HUES64 (cell line): ENCODE data around the gene GSK3B.
"Not testable (repeated sequence)": the region's sequence is repeated elsewhere in the genome, so short reads cannot be mapped to it uniquely, and the experiment has no call there.

Experiments
- H3K27ac ChIP-seq: 2 replicates; pipeline ENCODE4 v1.7.0; 2013; ENCODE audit warnings: low read depth, low read length, inconsistent platforms
- H3K27me3 ChIP-seq: 2 replicates; pipeline ENCODE4 v1.6.1; 2013; ENCODE audit warnings: mild to moderate bottlenecking, low read length; ENCODE audit not compliant: insufficient read depth
- H3K36me3 ChIP-seq: 2 replicates; pipeline ENCODE4 v1.6.1; 2013; ENCODE audit warnings: mild to moderate bottlenecking, low read length; ENCODE audit not compliant: insufficient read depth
- H3K4me1 ChIP-seq: 2 replicates; pipeline ENCODE4 v1.6.1; 2013; ENCODE audit warnings: mild to moderate bottlenecking, low read length, moderate library complexity; ENCODE audit not compliant: insufficient read depth
- H3K4me3 ChIP-seq: 2 replicates; pipeline ENCODE4 v1.5.1; 2013; ENCODE audit warnings: mild to moderate bottlenecking, low read length, moderate library complexity
- H3K9ac ChIP-seq: 2 replicates; pipeline ENCODE4 v1.6.1; 2013; ENCODE audit warnings: mild to moderate bottlenecking, low read depth, low read length
- H3K9me3 ChIP-seq: 2 replicates; pipeline ENCODE4 v1.6.1; 2013; ENCODE audit warnings: low read depth, low read length; ENCODE audit not compliant: insufficient read depth
- WGBS: fragments of 150-250, 120-280 bp; methylation state at CpG from one replicate; pipeline ENCODE4 v1.1.7; 2013; ENCODE audit warnings: missing lambda C conversion rate; 5-methylcytosine and 5-hydroxymethylcytosine counted together

GSK3B gene

GRCh38 chr3:120072867-120073525 lies 21.3 kb downstream of the GSK3B start:
- 93% methylated on average over 3 of the region's 3 CpGs for WGBS
- Histone ChIP-seq H3K9ac (no peak overlapping the region), H3K9me3 (no peaks in the 10 kb centered on the region), H3K27me3 (no peaks in the 10 kb centered on the region), H3K4me3 (no peak overlapping the region), H3K4me1 (peaks cover 10% of the 10 kb centered on the region; the same call in 1 of the 2 replicates), H3K27ac (no peak overlapping the region), H3K36me3 (peaks cover 5% of the 10 kb centered on the region; the same call in 1 of the 2 replicates)

- Histone ChIP-seq H3K4me3 (no peak overlapping the region), H3K27ac (no peak overlapping the region), H3K27me3 (no peaks in the 10 kb centered on the region), H3K36me3 (no peaks in the 10 kb centered on the region), H3K9me3 (no peaks in the 10 kb centered on the region), H3K9ac (no peak overlapping the region), H3K4me1 (peaks cover 14% of the 10 kb centered on the region; the same call in 1 of the 2 replicates)
- 71% methylated on average over 6 of the region's 6 CpGs for WGBS
These were observed 23.0 kb downstream of the GSK3B start for GRCh38 chr3:120071259-120071658.

GRCh38 chr3:120070263-120070981 lies 23.8 kb downstream of the GSK3B start:
- no peaks in the 10 kb centered on the region for H3K27me3 ChIP-seq
- H3K36me3 ChIP-seq, result no peaks in the 10 kb centered on the region
- H3K9me3 ChIP-seq, result no peaks in the 10 kb centered on the region
- WGBS, result 93% methylated on average over 3 of the region's 4 CpGs
- peaks cover 14% of the 10 kb centered on the region; the same call in 1 of the 2 replicates for H3K4me1 ChIP-seq
- H3K4me3 ChIP-seq, result no peak overlapping the region
- no peak overlapping the region for H3K9ac ChIP-seq
- no peak overlapping the region for H3K27ac ChIP-seq

GRCh38 chr3:120067083-120067482 lies 27.2 kb downstream of the GSK3B start:
- no peaks in the 10 kb centered on the region for H3K9me3 ChIP-seq
- H3K4me1 ChIP-seq, result peaks cover 14% of the 10 kb centered on the region; the same call in 1 of the 2 replicates
- no peak overlapping the region for H3K27ac ChIP-seq
- WGBS, result 96% methylated on average over 2 of the region's 3 CpGs
- H3K36me3 ChIP-seq, result no peaks in the 10 kb centered on the region
- H3K4me3 ChIP-seq, result no peak overlapping the region
- H3K9ac ChIP-seq, result no peak overlapping the region
- no peaks in the 10 kb centered on the region for H3K27me3 ChIP-seq

- Histone ChIP-seq H3K4me3 (no peak overlapping the region), H3K36me3 (no peaks in the 10 kb centered on the region), H3K4me1 (peaks cover 14% of the 10 kb centered on the region; the same call in 1 of the 2 replicates), H3K27me3 (no peaks in the 10 kb centered on the region), H3K27ac (no peak overlapping the region), H3K9me3 (no peaks in the 10 kb centered on the region), H3K9ac (no peak overlapping the region)
- WGBS, result 87% methylated on average over 4 of the region's 4 CpGs
These were observed 27.6 kb downstream of the GSK3B start for GRCh38 chr3:120066634-120067033.

GRCh38 chr3:120064641-120065040 lies 29.6 kb downstream of the GSK3B start:
- H3K36me3 ChIP-seq, result no peaks in the 10 kb centered on the region
- WGBS, result 100% methylated on average over 2 of the region's 2 CpGs
- H3K9ac ChIP-seq, result no peak overlapping the region
- H3K4me1 ChIP-seq, result peaks cover 18% of the 10 kb centered on the region
- no peaks in the 10 kb centered on the region for H3K27me3 ChIP-seq
- no peaks in the 10 kb centered on the region for H3K9me3 ChIP-seq
- no peak overlapping the region for H3K4me3 ChIP-seq
- H3K27ac ChIP-seq, result no peak overlapping the region

GRCh38 chr3:120062474-120062873 lies 31.8 kb downstream of the GSK3B start:
- Histone ChIP-seq H3K27me3 (no peaks in the 10 kb centered on the region), H3K9me3 (no peaks in the 10 kb centered on the region), H3K9ac (no peak overlapping the region), H3K4me3 (no peak overlapping the region), H3K27ac (no peak overlapping the region), H3K4me1 (peaks cover 9% of the 10 kb centered on the region), H3K36me3 (no peaks in the 10 kb centered on the region)
- WGBS, result 94% methylated on average over 3 of the region's 4 CpGs

- Histone ChIP-seq H3K4me1 (peaks cover 9% of the 10 kb centered on the region), H3K27ac (no peak overlapping the region), H3K27me3 (no peaks in the 10 kb centered on the region), H3K4me3 (no peak overlapping the region), H3K36me3 (no peaks in the 10 kb centered on the region), H3K9ac (no peak overlapping the region), H3K9me3 (no peaks in the 10 kb centered on the region; the same call in 1 of the 2 replicates)
- 95% methylated on average over 3 of the region's 3 CpGs for WGBS
These were observed 35.0 kb downstream of the GSK3B start for GRCh38 chr3:120059081-120059864.

GRCh38 chr3:120057626-120058025 lies 36.6 kb downstream of the GSK3B start:
- no peaks in the 10 kb centered on the region for H3K27me3 ChIP-seq
- no peak overlapping the region for H3K27ac ChIP-seq
- no peaks in the 10 kb centered on the region; the same call in 1 of the 2 replicates for H3K9me3 ChIP-seq
- WGBS, result 96% methylated on average over 1 of the region's 1 CpG
- no peak overlapping the region for H3K9ac ChIP-seq
- H3K36me3 ChIP-seq, result no peaks in the 10 kb centered on the region
- no peak overlapping the region for H3K4me3 ChIP-seq
- H3K4me1 ChIP-seq, result peaks cover 11% of the 10 kb centered on the region

- Histone ChIP-seq H3K27me3 (no peaks in the 10 kb centered on the region), H3K4me1 (peaks cover 12% of the 10 kb centered on the region), H3K4me3 (no peak overlapping the region), H3K27ac (no peak overlapping the region), H3K9ac (no peak overlapping the region), H3K9me3 (no peaks in the 10 kb centered on the region; the same call in 1 of the 2 replicates), H3K36me3 (no peaks in the 10 kb centered on the region)
- WGBS, result 95% methylated on average over 6 of the region's 7 CpGs
These were observed 37.2 kb downstream of the GSK3B start for GRCh38 chr3:120057029-120057428.

- H3K4me3 ChIP-seq, H3K27ac ChIP-seq, H3K36me3 ChIP-seq, H3K4me1 ChIP-seq, H3K9me3 ChIP-seq, H3K27me3 ChIP-seq, H3K9ac ChIP-seq: not testable (repeated sequence)
- WGBS, result 96% methylated on average over 6 of the region's 7 CpGs
These were observed 40.6 kb downstream of the GSK3B start for GRCh38 chr3:120053647-120054046.
